Esophagus squamous epithelium (tissue), 4 donors: ENCODE data around the gene IDUA.

ENCODE experiments used
- POLR2A ChIP-seq, 4 donors: fragments of 450-650 bp; IDR thresholded peaks; one replicate each; pipeline ENCODE4 v1.6.1; 2017; ENCODE audit warnings: antibody characterized with exemption in 4 of 4, mild to moderate bottlenecking in 4 of 4, moderate library complexity in 3 of 4
- TF ChIP-seq, protein P1 (sequence below), 6 experiments: fragments of 450-650 bp in 4 of 6; fragments of 200-600 bp in 2 of 6; sonication (generic) in 2 of 6; IDR thresholded peaks; one replicate each; pipeline ENCODE4 v1.5.1; 2016 to 2019; ENCODE audit warnings: antibody characterized with exemption in 6 of 6, mild to moderate bottlenecking in 4 of 6, moderate library complexity in 4 of 6

DNA sequence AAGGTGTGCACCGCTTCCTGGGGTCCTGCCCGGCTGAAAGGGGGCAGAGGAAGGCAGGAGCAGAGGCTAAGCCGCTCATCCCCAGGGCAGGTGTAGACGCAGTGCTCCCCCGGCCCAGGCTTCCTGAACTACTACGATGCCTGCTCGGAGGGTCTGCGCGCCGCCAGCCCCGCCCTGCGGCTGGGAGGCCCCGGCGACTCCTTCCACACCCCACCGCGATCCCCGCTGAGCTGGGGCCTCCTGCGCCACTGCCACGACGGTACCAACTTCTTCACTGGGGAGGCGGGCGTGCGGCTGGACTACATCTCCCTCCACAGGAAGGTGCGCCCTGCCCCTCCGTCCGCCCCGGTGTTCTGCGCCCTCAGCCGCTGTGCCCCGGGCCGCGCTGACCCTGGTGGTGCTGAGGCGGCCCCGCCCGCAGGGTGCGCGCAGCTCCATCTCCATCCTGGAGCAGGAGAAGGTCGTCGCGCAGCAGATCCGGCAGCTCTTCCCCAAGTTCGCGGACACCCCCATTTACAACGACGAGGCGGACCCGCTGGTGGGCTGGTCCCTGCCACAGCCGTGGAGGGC is 14.8 kb downstream of the IDUA start:
- no peak for TF ChIP-seq POLR2A (IDR thresholded peaks at IDR 0.05)
- TF ChIP-seq, protein P1, sequence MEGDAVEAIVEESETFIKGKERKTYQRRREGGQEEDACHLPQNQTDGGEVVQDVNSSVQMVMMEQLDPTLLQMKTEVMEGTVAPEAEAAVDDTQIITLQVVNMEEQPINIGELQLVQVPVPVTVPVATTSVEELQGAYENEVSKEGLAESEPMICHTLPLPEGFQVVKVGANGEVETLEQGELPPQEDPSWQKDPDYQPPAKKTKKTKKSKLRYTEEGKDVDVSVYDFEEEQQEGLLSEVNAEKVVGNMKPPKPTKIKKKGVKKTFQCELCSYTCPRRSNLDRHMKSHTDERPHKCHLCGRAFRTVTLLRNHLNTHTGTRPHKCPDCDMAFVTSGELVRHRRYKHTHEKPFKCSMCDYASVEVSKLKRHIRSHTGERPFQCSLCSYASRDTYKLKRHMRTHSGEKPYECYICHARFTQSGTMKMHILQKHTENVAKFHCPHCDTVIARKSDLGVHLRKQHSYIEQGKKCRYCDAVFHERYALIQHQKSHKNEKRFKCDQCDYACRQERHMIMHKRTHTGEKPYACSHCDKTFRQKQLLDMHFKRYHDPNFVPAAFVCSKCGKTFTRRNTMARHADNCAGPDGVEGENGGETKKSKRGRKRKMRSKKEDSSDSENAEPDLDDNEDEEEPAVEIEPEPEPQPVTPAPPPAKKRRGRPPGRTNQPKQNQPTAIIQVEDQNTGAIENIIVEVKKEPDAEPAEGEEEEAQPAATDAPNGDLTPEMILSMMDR (IDR thresholded peaks at IDR 0.05): no peak
